ENCODE results near the gene TFB2M. TPM values are rescaled to one million over a fixed set of nuclear protein-coding genes. Genes with fewer than 3 reads are reported as not detected.

Gene TFB2M
- total RNA-seq, 2 experiments from 2014 or later: 15.0 to 17.5 TPM

GRCh38 chr1:246559310-246559709, 6.8 kb downstream of the TFB2M start:
- TF ChIP-seq EZH2phosphoT487 (IDR thresholded peaks at IDR 0.05; ENCODE audit: borderline replicate concordance, low read depth, low read length) (no peak), CTCF (conservative IDR thresholded peaks at IDR 0.05; ENCODE audit: low read length) (no peak)
- peaks cover 90% of the 10 kb centered on the region for H3K36me3 ChIP-seq (ENCODE audit: insufficient read depth, low read length)
- POLR2A ChIA-PET: interaction anchor here (1.0 kb wide), 1 partner anchor 24 kb away, joined by 3 read pairs; no protein-coding TSS in a partner anchor
- no peak overlapping the region for H2AFZ ChIP-seq (ENCODE audit: low read length)
- DNase-seq (ENCODE audit: low spot score): no peak
- CTCF ChIA-PET (ENCODE audit: unreplicated experiment): no interaction called here
- no peaks in the 10 kb centered on the region for H3K9me2 ChIP-seq (ENCODE audit: insufficient read depth, low read length)
- H3K4me2 ChIP-seq (ENCODE audit: low read length): no peak overlapping the region
- no peak overlapping the region for H3K27ac ChIP-seq (ENCODE audit: low read depth, low read length, poor library complexity, severe bottlenecking)
- peaks cover 12% of the 10 kb centered on the region for H3K79me2 ChIP-seq (ENCODE audit: insufficient read depth, low read depth, low read length)
- H3K9me3 ChIP-seq (ENCODE audit: low read length): no peaks in the 10 kb centered on the region
- no peak overlapping the region for H3K4me3 ChIP-seq (ENCODE audit: low read depth, low read length, poor library complexity, severe bottlenecking)
- BruUV-seq (replicated peaks): no TSS peak
- peaks cover 2% of the 10 kb centered on the region for H3K4me1 ChIP-seq (ENCODE audit: insufficient read depth, low read length, poor library complexity, severe bottlenecking)
- intact Hi-C loops (cut with micrococcal nuclease; ENCODE audit: unreplicated experiment): no loop called here
- H4K20me1 ChIP-seq (ENCODE audit: insufficient read depth, low read length): no peaks in the 10 kb centered on the region

GRCh38 chr1:246558041-246558440, 8.0 kb downstream of the TFB2M start:
- H3K9me2 ChIP-seq (ENCODE audit: insufficient read depth, low read length): no peaks in the 10 kb centered on the region
- H2AFZ ChIP-seq (ENCODE audit: low read length): no peak overlapping the region
- H3K4me1 ChIP-seq (ENCODE audit: insufficient read depth, low read length, poor library complexity, severe bottlenecking): no peaks in the 10 kb centered on the region
- no peak for DNase-seq (ENCODE audit: low spot score)
- intact Hi-C loops (cut with micrococcal nuclease; ENCODE audit: unreplicated experiment): no loop called here
- H3K27ac ChIP-seq (ENCODE audit: low read depth, low read length, poor library complexity, severe bottlenecking): no peak overlapping the region
- CTCF ChIA-PET (ENCODE audit: unreplicated experiment): no interaction called here
- TF ChIP-seq EZH2phosphoT487 (IDR thresholded peaks at IDR 0.05; ENCODE audit: borderline replicate concordance, low read depth, low read length) (no peak), CTCF (conservative IDR thresholded peaks at IDR 0.05; ENCODE audit: low read length) (no peak)
- no peak overlapping the region for H3K4me2 ChIP-seq (ENCODE audit: low read length)
- no TSS peak for BruUV-seq (replicated peaks)
- H3K79me2 ChIP-seq (ENCODE audit: insufficient read depth, low read depth, low read length): 0 out of 2 replicates have a peak, but pooled peaks cover 2% of the 10 kb centered on the region
- H3K9me3 ChIP-seq (ENCODE audit: low read length): no peaks in the 10 kb centered on the region
- POLR2A ChIA-PET: interaction anchor here (0.6 to 0.9 kb wide), 2 partner anchors 19 to 288 kb away, joined by 4 read pairs; no protein-coding TSS in a partner anchor
- H4K20me1 ChIP-seq (ENCODE audit: insufficient read depth, low read length): no peaks in the 10 kb centered on the region
- peaks cover 89% of the 10 kb centered on the region for H3K36me3 ChIP-seq (ENCODE audit: insufficient read depth, low read length)
- no peak overlapping the region for H3K4me3 ChIP-seq (ENCODE audit: low read depth, low read length, poor library complexity, severe bottlenecking)

GRCh38 chr1:246554201-246554600, 11.9 kb downstream of the TFB2M start:
- Histone ChIP-seq H3K4me1 (ENCODE audit: insufficient read depth, low read length, poor library complexity, severe bottlenecking) (no peaks in the 10 kb centered on the region), H3K36me3 (ENCODE audit: insufficient read depth, low read length) (peaks cover 91% of the 10 kb centered on the region), H3K4me2 (ENCODE audit: low read length) (no peak overlapping the region), H3K9me3 (ENCODE audit: low read length) (no peaks in the 10 kb centered on the region), H3K27ac (ENCODE audit: low read depth, low read length, poor library complexity, severe bottlenecking) (no peak overlapping the region), H2AFZ (ENCODE audit: low read length) (no peak overlapping the region), H3K9me2 (ENCODE audit: insufficient read depth, low read length) (no peaks in the 10 kb centered on the region), H3K79me2 (ENCODE audit: insufficient read depth, low read depth, low read length) (0 out of 2 replicates have a peak, but pooled peaks cover 2% of the 10 kb centered on the region), H4K20me1 (ENCODE audit: insufficient read depth, low read length) (no peaks in the 10 kb centered on the region), H3K4me3 (ENCODE audit: low read depth, low read length, poor library complexity, severe bottlenecking) (no peak overlapping the region)
- no peak for TF ChIP-seq EZH2phosphoT487 (IDR thresholded peaks at IDR 0.05; ENCODE audit: borderline replicate concordance, low read depth, low read length)
- no peak for TF ChIP-seq CTCF (conservative IDR thresholded peaks at IDR 0.05; ENCODE audit: low read length)
- no peak for DNase-seq (ENCODE audit: low spot score)
- intact Hi-C loops (cut with micrococcal nuclease; ENCODE audit: unreplicated experiment): no loop called here
- CTCF ChIA-PET (ENCODE audit: unreplicated experiment): no interaction called here
- BruUV-seq (replicated peaks): no TSS peak
- POLR2A ChIA-PET: interaction anchor here (1.0 kb wide), 1 partner anchor 25 kb away, joined by 3 read pairs; no protein-coding TSS in a partner anchor

All from OCI-LY7 (cell line).